Measurements from ENCODE around the gene WDR91.

WDR91 gene

DNA sequence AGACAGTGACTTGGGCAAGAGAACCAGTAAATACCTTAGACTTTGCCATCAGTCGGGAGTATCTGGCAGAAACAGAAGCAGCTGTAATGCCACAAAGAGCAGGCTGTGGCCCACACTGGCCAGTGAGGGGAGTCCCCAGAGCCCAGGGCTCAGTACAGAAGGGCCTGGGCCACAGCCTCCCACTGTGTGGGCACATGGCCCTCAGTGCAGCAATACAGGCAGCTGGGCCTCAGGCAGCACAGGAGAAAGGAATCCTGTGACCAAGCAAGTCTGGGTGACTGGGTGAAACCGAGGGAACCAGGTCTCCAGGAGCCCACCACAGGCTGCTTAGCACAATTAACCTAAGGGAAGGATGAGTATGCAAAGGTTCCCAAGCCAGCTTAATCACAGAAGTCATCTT, 14.0 kb downstream of the WDR91 start:
- H3K27ac ChIP-seq = no peak overlapping the region
- no peak for TF ChIP-seq ZFX (IDR thresholded peaks at IDR 0.05)
- TF ChIP-seq, protein P1, sequence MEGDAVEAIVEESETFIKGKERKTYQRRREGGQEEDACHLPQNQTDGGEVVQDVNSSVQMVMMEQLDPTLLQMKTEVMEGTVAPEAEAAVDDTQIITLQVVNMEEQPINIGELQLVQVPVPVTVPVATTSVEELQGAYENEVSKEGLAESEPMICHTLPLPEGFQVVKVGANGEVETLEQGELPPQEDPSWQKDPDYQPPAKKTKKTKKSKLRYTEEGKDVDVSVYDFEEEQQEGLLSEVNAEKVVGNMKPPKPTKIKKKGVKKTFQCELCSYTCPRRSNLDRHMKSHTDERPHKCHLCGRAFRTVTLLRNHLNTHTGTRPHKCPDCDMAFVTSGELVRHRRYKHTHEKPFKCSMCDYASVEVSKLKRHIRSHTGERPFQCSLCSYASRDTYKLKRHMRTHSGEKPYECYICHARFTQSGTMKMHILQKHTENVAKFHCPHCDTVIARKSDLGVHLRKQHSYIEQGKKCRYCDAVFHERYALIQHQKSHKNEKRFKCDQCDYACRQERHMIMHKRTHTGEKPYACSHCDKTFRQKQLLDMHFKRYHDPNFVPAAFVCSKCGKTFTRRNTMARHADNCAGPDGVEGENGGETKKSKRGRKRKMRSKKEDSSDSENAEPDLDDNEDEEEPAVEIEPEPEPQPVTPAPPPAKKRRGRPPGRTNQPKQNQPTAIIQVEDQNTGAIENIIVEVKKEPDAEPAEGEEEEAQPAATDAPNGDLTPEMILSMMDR (conservative IDR thresholded peaks at IDR 0.05) = no peak

DNA sequence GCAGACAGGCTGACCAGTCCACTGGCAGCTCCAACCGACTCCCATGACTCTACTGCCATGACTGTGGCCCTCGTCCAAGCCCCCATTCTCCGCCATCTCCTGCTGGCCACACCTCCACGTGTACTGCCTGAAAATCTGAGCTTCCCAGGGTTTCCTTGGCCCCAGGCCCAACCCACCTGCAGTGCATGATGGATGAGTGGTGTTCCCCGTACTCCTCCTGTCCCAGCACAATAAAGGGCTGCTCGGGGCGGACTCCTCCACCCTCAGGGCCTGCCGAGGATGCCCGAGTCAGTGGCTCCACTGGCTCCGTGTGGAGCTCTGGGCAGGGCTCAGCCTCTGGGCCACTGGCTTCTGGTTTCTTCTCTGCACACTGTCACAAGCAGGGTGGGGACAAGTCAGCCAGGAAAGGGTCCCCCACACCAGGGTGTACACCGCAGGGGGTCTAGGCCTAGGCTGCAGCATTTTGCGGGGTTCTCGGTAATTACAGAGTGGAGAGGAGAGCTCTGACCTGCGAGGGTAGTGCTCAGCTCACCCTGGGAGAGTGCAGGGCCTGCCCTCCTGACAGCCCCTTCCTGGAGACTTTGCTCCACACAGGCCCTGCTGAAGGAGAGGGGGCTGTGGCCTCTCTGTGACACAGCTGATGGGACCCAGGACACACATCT, 15.2 kb downstream of the WDR91 start:
- H3K27ac ChIP-seq = no peak overlapping the region
- TF ChIP-seq, protein P1 (conservative IDR thresholded peaks at IDR 0.05) = no peak
- TF ChIP-seq ZFX (IDR thresholded peaks at IDR 0.05) = no peak

DNA sequence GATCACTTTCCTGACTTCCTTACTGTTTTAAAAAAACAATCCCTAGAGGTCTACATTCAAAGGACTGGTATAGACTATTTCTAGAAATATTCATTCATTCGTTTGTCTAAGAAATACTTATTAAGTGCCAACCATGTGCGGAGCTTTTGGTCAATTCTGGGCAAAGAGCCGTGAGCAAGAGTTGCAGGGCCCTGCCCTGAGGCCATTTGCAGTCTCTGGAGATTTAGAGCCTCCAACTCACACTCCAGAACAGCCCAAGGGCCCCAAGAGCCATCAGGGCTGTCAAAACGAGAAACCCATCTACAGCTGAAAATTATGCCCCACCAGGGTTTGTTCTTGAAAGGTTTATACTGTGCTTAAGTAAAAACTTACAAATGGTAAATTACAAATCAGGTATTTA, 16.2 kb downstream of the WDR91 start:
- no peak for TF ChIP-seq ZFX (IDR thresholded peaks at IDR 0.05)
- TF ChIP-seq, protein P1 (conservative IDR thresholded peaks at IDR 0.05) = no peak
- no peak overlapping the region for H3K27ac ChIP-seq

DNA sequence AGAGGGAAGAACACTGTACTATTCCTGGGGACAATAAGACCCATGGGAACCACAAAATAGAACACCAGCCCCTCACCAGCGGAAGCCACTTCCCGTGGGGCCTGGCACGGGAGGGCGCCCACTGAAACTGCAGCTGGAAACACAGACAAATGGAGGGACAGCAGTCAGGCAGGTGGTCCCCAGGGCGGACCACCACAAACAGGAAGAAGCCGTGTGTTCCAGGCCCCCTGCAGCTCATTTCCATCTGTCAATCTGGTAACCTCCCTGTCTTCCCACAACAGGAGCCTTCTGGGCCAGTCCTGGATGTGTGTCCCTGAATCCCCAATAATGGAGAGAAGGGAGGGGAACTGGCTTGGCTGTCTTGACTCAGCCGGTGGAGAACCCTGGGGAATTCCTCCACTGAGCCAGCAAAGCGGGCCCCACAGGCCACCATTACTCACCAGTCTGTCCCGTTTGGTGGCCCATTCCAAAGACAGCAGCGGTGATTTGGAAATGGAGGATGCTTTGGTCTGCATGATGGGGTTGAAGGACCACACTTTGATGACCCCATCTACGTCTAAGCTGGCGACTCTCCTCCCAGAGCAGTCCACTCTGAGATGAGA, 16.7 kb downstream of the WDR91 start:
- no peak overlapping the region for H3K27ac ChIP-seq
- TF ChIP-seq ZFX (IDR thresholded peaks at IDR 0.05) = no peak
- TF ChIP-seq, protein P1 (conservative IDR thresholded peaks at IDR 0.05) = no peak

DNA sequence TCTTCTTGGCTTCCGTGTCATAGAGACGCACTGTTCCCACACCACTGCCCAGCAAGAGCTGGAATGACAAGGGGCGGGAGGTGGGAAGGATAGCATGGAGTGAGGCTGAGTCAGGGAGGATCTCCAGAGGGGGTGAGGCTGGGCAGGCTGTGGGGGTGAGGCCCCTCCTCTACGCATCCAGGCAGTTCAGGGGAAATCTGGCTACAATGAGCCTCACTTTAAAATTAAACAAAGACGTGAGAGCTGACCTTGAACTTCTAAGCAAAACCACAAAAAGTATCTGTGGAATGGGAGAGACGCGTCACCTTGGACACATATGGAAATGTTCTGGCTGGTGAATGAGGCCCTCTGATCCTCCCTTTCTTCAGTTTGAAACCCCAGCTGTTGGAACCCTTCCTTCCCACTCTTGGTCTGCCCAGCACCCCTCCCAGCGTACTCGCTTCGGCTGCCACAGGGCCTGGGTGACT, 17.7 kb downstream of the WDR91 start:
- no peak for TF ChIP-seq ZFX (IDR thresholded peaks at IDR 0.05)
- TF ChIP-seq, protein P1 (conservative IDR thresholded peaks at IDR 0.05) = no peak
- no peak overlapping the region for H3K27ac ChIP-seq

DNA sequence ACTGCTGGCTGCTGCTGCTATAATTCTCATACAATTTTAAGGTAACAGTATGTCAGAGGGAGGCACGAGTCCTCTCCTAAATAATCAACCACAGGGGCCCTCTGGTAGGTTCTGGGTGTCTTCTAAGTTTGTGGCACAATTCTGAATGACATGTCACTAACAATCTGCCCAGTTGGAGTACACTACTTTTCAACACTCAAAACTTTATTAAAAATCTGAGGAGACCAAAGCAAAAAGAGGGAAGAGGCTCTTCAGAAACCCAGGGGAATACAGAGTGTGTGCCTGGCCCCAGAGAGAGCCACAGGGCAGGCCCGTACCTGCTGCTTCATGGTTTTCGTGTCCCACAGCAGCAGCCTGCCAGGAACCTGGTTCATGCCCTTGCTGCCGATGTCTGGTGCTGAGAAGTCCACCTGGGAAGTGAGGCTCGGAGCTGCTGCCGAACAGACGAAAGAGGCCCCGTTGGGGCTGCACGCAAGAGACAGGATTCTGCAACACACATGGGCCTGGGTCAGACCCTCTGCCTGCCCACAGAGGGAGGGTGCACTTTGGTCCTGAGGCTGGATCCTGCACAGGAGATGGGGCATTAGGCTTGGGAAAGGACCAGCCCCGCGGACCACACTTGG, 18.3 kb downstream of the WDR91 start:
- TF ChIP-seq, protein P1 (conservative IDR thresholded peaks at IDR 0.05) = no peak
- TF ChIP-seq ZFX (IDR thresholded peaks at IDR 0.05) = no peak
- no peak overlapping the region for H3K27ac ChIP-seq

DNA sequence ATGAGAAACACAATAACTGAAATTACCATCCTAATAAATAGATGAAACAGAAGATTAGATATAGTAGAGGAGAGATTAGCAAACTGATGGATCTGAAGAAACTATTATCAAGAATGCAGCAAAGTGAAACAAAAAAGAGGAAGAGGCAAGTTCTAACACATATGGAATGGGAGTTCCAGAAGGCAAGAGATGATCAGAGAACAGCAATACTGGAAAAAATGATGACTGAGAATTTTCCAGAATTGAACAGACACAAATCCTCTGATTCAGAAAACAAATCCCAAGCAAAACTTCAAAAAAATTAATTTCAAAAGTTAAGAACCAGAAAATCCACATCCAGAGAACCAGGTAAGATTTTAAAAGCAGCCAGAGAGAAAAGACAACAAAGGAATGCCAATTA, 20.6 kb downstream of the WDR91 start:
- no peak for TF ChIP-seq ZFX (IDR thresholded peaks at IDR 0.05)
- TF ChIP-seq, protein P1 (conservative IDR thresholded peaks at IDR 0.05) = no peak
- no peak overlapping the region for H3K27ac ChIP-seq

All from C4-2B (cell line).